Measurements from ENCODE around the gene TARS3.

TARS3 gene

GRCh38 chr15:101609742-101610610, 114.3 kb downstream of the TARS3 start:
- TF ChIP-seq POU6F1 (CRISPR knock-in tag; IDR thresholded peaks at IDR 0.05; ENCODE audit: borderline replicate concordance, low read depth) (no peak), TCF4 (CRISPR knock-in tag; IDR thresholded peaks at IDR 0.05; ENCODE audit: borderline replicate concordance) (no peak), ZNF70 (CRISPR knock-in tag; IDR thresholded peaks at IDR 0.05) (no peak), ESRRG (CRISPR knock-in tag; IDR thresholded peaks at IDR 0.05) (no peak), ZFP30 (CRISPR knock-in tag; IDR thresholded peaks at IDR 0.05) (no peak), TSHZ2 (CRISPR knock-in tag; IDR thresholded peaks at IDR 0.05) (no peak), ZNF8 (CRISPR knock-in tag; IDR thresholded peaks at IDR 0.05) (no peak), ZC3H10 (CRISPR knock-in tag; IDR thresholded peaks at IDR 0.05) (no peak), SNAI2 (CRISPR knock-in tag; IDR thresholded peaks at IDR 0.05) (no peak)

GRCh38 chr15:101608201-101608600, 116.1 kb downstream of the TARS3 start:
- ATAC-seq: no peak
- TF ChIP-seq GLIS3 (CRISPR knock-in tag; IDR thresholded peaks at IDR 0.05) (no peak), PPARA (CRISPR knock-in tag; IDR thresholded peaks at IDR 0.05; ENCODE audit: borderline replicate concordance) (no peak), PATZ1 (CRISPR knock-in tag; IDR thresholded peaks at IDR 0.05; ENCODE audit: borderline replicate concordance) (no peak), ZNF8 (CRISPR knock-in tag; IDR thresholded peaks at IDR 0.05) (no peak), ZFP3 (CRISPR knock-in tag; IDR thresholded peaks at IDR 0.05) (no peak), BACH2 (CRISPR knock-in tag; IDR thresholded peaks at IDR 0.05; ENCODE audit: borderline replicate concordance) (no peak)

More at GRCh38 chr15:101609742-101610610, 114.3 kb downstream of the TARS3 start:
- no peak for ATAC-seq

GRCh38 chr15:101607108-101607507, 117.2 kb downstream of the TARS3 start:
- no peak for ATAC-seq

More at GRCh38 chr15:101607108-101607507, 117.2 kb downstream of the TARS3 start:
- TF ChIP-seq BACH2 (CRISPR knock-in tag; IDR thresholded peaks at IDR 0.05; ENCODE audit: borderline replicate concordance) (no peak), TSHZ2 (CRISPR knock-in tag; IDR thresholded peaks at IDR 0.05) (no peak), OSR1 (CRISPR knock-in tag; IDR thresholded peaks at IDR 0.05) (no peak), TOX (CRISPR knock-in tag; IDR thresholded peaks at IDR 0.05; ENCODE audit: borderline replicate concordance) (no peak), RARB (CRISPR knock-in tag; IDR thresholded peaks at IDR 0.05) (no peak), ISL1 (CRISPR knock-in tag; IDR thresholded peaks at IDR 0.05) (no peak)
